Neural cell (in vitro differentiated cells): ENCODE measurements around the gene A2M. TPM values are rescaled to one million over a fixed set of nuclear protein-coding genes. Genes with fewer than 3 reads are reported as not detected.

Experiments used
- H2AFZ ChIP-seq: fragments of 200-600, 300-800 bp; sonication (generic), shearing (Covaris generic); 2 replicates; pipeline ENCODE4 v1.6.0; 2014; ENCODE audit warnings: low read depth, mild to moderate bottlenecking, antibody characterized with exemption, low read length, moderate library complexity
- H3F3A ChIP-seq: fragments of 200-600 bp; shearing (Covaris generic); 2 replicates; pipeline ENCODE4 v1.6.1; 2016; ENCODE audit warnings: mild to moderate bottlenecking, moderate library complexity, mixed read lengths, antibody characterized with exemption, low read length; ENCODE audit not compliant: insufficient read depth, poor library complexity, severe bottlenecking
- H3K27ac ChIP-seq: fragments of 200-600, 300-800 bp; sonication (generic), shearing (Covaris generic); 2 replicates; pipeline ENCODE4 v1.5.1; 2014; ENCODE audit warnings: mild to moderate bottlenecking, low read length, moderate library complexity
- H3K27me3 ChIP-seq: fragments of 300-800, 200-600 bp; sonication (generic), shearing (Covaris generic); 2 replicates; pipeline ENCODE4 v1.6.0; 2014; ENCODE audit warnings: mild to moderate bottlenecking, low read depth, low read length, moderate library complexity; ENCODE audit not compliant: insufficient read depth
- H3K36me3 ChIP-seq: fragments of 300-800, 200-600 bp; sonication (generic), shearing (Covaris generic); 2 replicates; pipeline ENCODE4 v1.5.1; 2014; ENCODE audit warnings: mild to moderate bottlenecking, antibody characterized with exemption, low read length, moderate library complexity; ENCODE audit not compliant: insufficient read depth
- H3K4me2 ChIP-seq: fragments of 300-800, 200-600 bp; sonication (generic), shearing (Covaris generic); 2 replicates; pipeline ENCODE4 v1.6.0; 2014; ENCODE audit warnings: mild to moderate bottlenecking, low read length
- H3K4me3 ChIP-seq: fragments of 300-800, 200-600 bp; sonication (generic), shearing (Covaris generic); 2 replicates; pipeline ENCODE4 v1.5.1; 2014; ENCODE audit warnings: mild to moderate bottlenecking, low read length, moderate library complexity
- H3K79me2 ChIP-seq: fragments of 200-600 bp; shearing (Covaris generic); replicated peaks from 2 replicates; pipeline ENCODE4 v1.6.0; 2014; ENCODE audit warnings: mild to moderate bottlenecking, low read length, moderate library complexity; ENCODE audit not compliant: insufficient read depth
- H3K9ac ChIP-seq: fragments of 300-800, 200-600 bp; sonication (generic), shearing (Covaris generic); 2 replicates; pipeline ENCODE4 v1.6.1; 2016; ENCODE audit warnings: mild to moderate bottlenecking, low read length, mixed read lengths
- H3K9me2 ChIP-seq: fragments of 200-600 bp; shearing (Covaris generic); 2 replicates; pipeline ENCODE4 v1.6.1; 2016; ENCODE audit warnings: mild to moderate bottlenecking, low read length, mixed read lengths; ENCODE audit not compliant: insufficient read depth
- H3K9me3 ChIP-seq: fragments of 200-600, 300-800 bp; sonication (generic), shearing (Covaris generic); 2 replicates; pipeline ENCODE4 v1.6.1; 2016; ENCODE audit warnings: mild to moderate bottlenecking, mixed run types, low read length, moderate library complexity, mixed read lengths
- H4K20me1 ChIP-seq: fragments of 200-600 bp; shearing (Covaris generic); 2 replicates; pipeline ENCODE4 v1.6.1; 2016; ENCODE audit warnings: mild to moderate bottlenecking, mixed run types; ENCODE audit not compliant: insufficient read depth
- EP300 ChIP-seq: fragments of 450-650 bp; conservative IDR thresholded peaks from 2 replicates; pipeline ENCODE4 v1.6.1; 2014; ENCODE audit warnings: antibody characterized with exemption, mild to moderate bottlenecking, moderate library complexity; ENCODE audit not compliant: poor library complexity, severe bottlenecking
- EZH2 ChIP-seq: fragments of 200-600, 300-800 bp; shearing (Covaris generic), sonication (generic); IDR thresholded peaks from 2 replicates; pipeline ENCODE4 v1.6.1; 2014; ENCODE audit warnings: antibody characterized with exemption, low read length, borderline replicate concordance, mild to moderate bottlenecking; ENCODE audit not compliant: insufficient read depth, poor library complexity, severe bottlenecking
- MXI1 ChIP-seq: fragments of 450-650 bp; conservative IDR thresholded peaks from 2 replicates; pipeline ENCODE4 v1.6.1; 2014; ENCODE audit warnings: antibody characterized with exemption, mild to moderate bottlenecking; ENCODE audit not compliant: poor library complexity, severe bottlenecking
- POLR2AphosphoS5 ChIP-seq: IDR thresholded peaks from 2 replicates; pipeline ENCODE4 v1.6.1; 2012
- RAD21 ChIP-seq: fragments of 450-650 bp; conservative IDR thresholded peaks from 2 replicates; pipeline ENCODE4 v1.6.1; 2014; ENCODE audit warnings: antibody characterized with exemption, mild to moderate bottlenecking, moderate library complexity
- SMC3 ChIP-seq: fragments of 450-650 bp; conservative IDR thresholded peaks from 2 replicates; pipeline ENCODE4 v1.6.1; 2014; ENCODE audit warnings: antibody characterized with exemption, mild to moderate bottlenecking, moderate library complexity; ENCODE audit not compliant: poor library complexity
- TAF1 ChIP-seq: IDR thresholded peaks from 2 replicates; pipeline ENCODE4 v1.6.1; 2012; ENCODE audit warnings: low read depth
- polyA plus RNA-seq: library from polyadenylated mRNA; depleted of rRNA; stranded (reverse); fragments of >200 nt; gene quantifications from 2 replicates; pipeline ENCODE4 v1.2.3, GENCODE V29; 2014
- TF ChIP-seq, protein P1 (sequence below): IDR thresholded peaks from 2 replicates; pipeline ENCODE4 v1.6.1; 2012; ENCODE audit warnings: borderline replicate concordance
- TF ChIP-seq, protein P2 (sequence below): fragments of 450-650 bp; IDR thresholded peaks from 2 replicates; pipeline ENCODE4 v1.5.1; 2014; ENCODE audit warnings: antibody characterized with exemption, mild to moderate bottlenecking, moderate library complexity; ENCODE audit not compliant: poor library complexity, severe bottlenecking

Gene A2M
- polyA plus RNA-seq, 1 donor from 2014 or later = 0.09 TPM

DNA sequence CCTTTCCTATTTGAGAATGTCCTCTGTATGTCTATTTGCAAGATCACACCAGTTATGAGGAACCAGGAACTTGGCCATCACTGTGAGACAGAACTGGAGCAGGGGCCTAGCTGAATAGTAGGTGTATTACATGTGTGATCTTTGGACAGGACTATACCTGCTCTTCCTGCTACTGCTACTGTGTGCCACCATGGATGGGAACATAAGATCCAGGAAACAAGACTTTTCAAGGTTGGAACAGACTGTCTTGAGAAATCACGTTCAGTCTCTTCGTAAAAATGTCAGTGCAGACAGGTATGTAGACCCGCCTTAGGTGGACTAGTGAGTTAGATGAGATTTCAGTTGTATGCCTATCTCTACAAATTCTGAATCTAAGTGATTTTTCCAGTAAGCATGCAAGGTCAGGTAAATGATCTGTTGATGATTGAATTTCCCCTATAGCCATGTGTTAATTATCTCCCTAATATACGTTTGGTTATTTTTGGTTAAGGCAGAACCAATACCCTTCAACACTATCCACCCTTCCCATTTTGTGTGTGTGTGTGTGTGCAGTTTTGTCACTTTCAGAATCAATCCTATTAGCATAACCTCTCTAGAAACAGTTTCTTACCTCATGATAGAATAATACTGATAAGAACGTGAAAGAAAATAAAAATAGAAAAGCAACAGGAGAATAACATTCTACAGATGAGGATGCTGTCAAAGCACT lies 7.1 kb downstream of the A2M start:
- TF ChIP-seq EP300 (no peak), EZH2 (no peak), POLR2AphosphoS5 (no peak), SMC3 (no peak), RAD21 (no peak), TAF1 (no peak)
- TF ChIP-seq, protein P1, sequence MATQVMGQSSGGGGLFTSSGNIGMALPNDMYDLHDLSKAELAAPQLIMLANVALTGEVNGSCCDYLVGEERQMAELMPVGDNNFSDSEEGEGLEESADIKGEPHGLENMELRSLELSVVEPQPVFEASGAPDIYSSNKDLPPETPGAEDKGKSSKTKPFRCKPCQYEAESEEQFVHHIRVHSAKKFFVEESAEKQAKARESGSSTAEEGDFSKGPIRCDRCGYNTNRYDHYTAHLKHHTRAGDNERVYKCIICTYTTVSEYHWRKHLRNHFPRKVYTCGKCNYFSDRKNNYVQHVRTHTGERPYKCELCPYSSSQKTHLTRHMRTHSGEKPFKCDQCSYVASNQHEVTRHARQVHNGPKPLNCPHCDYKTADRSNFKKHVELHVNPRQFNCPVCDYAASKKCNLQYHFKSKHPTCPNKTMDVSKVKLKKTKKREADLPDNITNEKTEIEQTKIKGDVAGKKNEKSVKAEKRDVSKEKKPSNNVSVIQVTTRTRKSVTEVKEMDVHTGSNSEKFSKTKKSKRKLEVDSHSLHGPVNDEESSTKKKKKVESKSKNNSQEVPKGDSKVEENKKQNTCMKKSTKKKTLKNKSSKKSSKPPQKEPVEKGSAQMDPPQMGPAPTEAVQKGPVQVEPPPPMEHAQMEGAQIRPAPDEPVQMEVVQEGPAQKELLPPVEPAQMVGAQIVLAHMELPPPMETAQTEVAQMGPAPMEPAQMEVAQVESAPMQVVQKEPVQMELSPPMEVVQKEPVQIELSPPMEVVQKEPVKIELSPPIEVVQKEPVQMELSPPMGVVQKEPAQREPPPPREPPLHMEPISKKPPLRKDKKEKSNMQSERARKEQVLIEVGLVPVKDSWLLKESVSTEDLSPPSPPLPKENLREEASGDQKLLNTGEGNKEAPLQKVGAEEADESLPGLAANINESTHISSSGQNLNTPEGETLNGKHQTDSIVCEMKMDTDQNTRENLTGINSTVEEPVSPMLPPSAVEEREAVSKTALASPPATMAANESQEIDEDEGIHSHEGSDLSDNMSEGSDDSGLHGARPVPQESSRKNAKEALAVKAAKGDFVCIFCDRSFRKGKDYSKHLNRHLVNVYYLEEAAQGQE = no peak
- TF ChIP-seq, protein P2, sequence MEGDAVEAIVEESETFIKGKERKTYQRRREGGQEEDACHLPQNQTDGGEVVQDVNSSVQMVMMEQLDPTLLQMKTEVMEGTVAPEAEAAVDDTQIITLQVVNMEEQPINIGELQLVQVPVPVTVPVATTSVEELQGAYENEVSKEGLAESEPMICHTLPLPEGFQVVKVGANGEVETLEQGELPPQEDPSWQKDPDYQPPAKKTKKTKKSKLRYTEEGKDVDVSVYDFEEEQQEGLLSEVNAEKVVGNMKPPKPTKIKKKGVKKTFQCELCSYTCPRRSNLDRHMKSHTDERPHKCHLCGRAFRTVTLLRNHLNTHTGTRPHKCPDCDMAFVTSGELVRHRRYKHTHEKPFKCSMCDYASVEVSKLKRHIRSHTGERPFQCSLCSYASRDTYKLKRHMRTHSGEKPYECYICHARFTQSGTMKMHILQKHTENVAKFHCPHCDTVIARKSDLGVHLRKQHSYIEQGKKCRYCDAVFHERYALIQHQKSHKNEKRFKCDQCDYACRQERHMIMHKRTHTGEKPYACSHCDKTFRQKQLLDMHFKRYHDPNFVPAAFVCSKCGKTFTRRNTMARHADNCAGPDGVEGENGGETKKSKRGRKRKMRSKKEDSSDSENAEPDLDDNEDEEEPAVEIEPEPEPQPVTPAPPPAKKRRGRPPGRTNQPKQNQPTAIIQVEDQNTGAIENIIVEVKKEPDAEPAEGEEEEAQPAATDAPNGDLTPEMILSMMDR = no peak
- no peak overlapping the region for H3K4me3 ChIP-seq
- H3K36me3 ChIP-seq = no peaks in the 10 kb centered on the region
- H3K9ac ChIP-seq = no peak overlapping the region
- H3K79me2 ChIP-seq = no peaks in the 10 kb centered on the region
- no peak overlapping the region for H3K4me2 ChIP-seq
- H3K27ac ChIP-seq = no peak overlapping the region
- no peak overlapping the region for H2AFZ ChIP-seq
- H3F3A ChIP-seq = no peaks in the 10 kb centered on the region
- H3K9me2 ChIP-seq = no peaks in the 10 kb centered on the region
- H3K9me3 ChIP-seq = no peaks in the 10 kb centered on the region
- no peaks in the 10 kb centered on the region for H4K20me1 ChIP-seq
- H3K27me3 ChIP-seq = no peaks in the 10 kb centered on the region

DNA sequence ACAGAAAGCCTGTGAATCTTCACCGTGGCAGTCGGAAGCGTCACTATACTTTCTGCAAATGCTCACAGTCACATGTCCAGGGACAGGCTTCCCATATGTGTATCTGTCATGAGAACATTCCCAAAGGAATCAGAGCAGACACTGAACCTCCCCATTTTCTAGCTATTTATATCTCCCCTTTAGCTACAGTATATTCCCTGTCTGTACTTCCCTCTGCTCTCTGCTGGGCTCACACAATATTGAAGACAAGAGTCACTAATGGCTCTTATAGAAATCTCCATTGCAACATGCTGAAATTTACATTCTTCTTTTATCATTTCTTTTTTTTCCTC lies 8.2 kb downstream of the A2M start:
- Histone ChIP-seq H3K79me2 (no peaks in the 10 kb centered on the region), H3K36me3 (no peaks in the 10 kb centered on the region), H3K27me3 (no peaks in the 10 kb centered on the region), H3F3A (no peaks in the 10 kb centered on the region), H2AFZ (no peak overlapping the region), H3K9me2 (no peaks in the 10 kb centered on the region), H3K27ac (no peak overlapping the region), H3K9ac (no peak overlapping the region), H3K4me2 (no peak overlapping the region), H4K20me1 (no peaks in the 10 kb centered on the region), H3K9me3 (no peaks in the 10 kb centered on the region), H3K4me3 (no peak overlapping the region)
- TF ChIP-seq EZH2 = no peak
- no peak for TF ChIP-seq MXI1
- TF ChIP-seq, protein P2 = no peak
- no peak for TF ChIP-seq POLR2AphosphoS5
- TF ChIP-seq SMC3 = no peak
- TF ChIP-seq TAF1 = no peak
- no peak for TF ChIP-seq RAD21
- TF ChIP-seq, protein P1 = no peak
- no peak for TF ChIP-seq EP300
